SKM-1 treated with dmso at 0.1 percent for 144 hours (cell line): ENCODE results near the gene PPP1R2C.

ENCODE experiments used
- DNase-seq: peaks from one replicate; lab custom pipeline; 2025; ENCODE audit not compliant: unreplicated experiment; lab: John Stamatoyannopoulos, UW

Gene PPP1R2C

GRCh38 chrX:42751573-42751972 is 26.4 kb downstream of the PPP1R2C start:
- no peak for DNase-seq

- no peak for DNase-seq
These were observed 29.7 kb downstream of the PPP1R2C start for GRCh38 chrX:42748067-42748850.

GRCh38 chrX:42746606-42747005 is 31.4 kb downstream of the PPP1R2C start:
- peak; percentile 16 for DNase-seq

GRCh38 chrX:42740456-42740855 is 37.5 kb downstream of the PPP1R2C start:
- DNase-seq = no peak

GRCh38 chrX:42739741-42740140 is 38.2 kb downstream of the PPP1R2C start:
- no peak for DNase-seq

GRCh38 chrX:42739258-42739657 is 38.7 kb downstream of the PPP1R2C start:
- DNase-seq = peak; percentile 8

- no peak for DNase-seq
These were observed 39.4 kb downstream of the PPP1R2C start for GRCh38 chrX:42738552-42738951.

- DNase-seq = no peak
These were observed 42.7 kb downstream of the PPP1R2C start for GRCh38 chrX:42735250-42735649.

- no peak for DNase-seq
These were observed 45.5 kb downstream of the PPP1R2C start for GRCh38 chrX:42732506-42732905.
